GM12878 (cell line): Measurements from ENCODE around the gene MDC1. TPM values are rescaled to one million over a fixed set of nuclear protein-coding genes. Genes with fewer than 3 reads are reported as not detected.

ENCODE experiments used
- ATAC-seq: fragments of 200-7000 bp; cut with Tn5 transposase; 3 replicates; pipeline ENCODE4 v1.9.1; 2020; ENCODE audit warnings: mild to moderate bottlenecking, moderate library complexity
- BruUV-seq: library from RNA; stranded (reverse); fragments of 400-500 nt; replicated peaks from 2 replicates; lab custom pipeline; 2021; lab: Mats Ljungman, UMichigan
- CTCF ChIA-PET: fragments of 300-600 bp; sonication (Branson Sonifier 250); formaldehyde crosslinking; extraction: SDS; loops from one replicate; lab custom pipeline; 2021; ENCODE audit warnings: inconsistent platforms; lab: Yijun Ruan, JAX
- POLR2A ChIA-PET: fragments of 350-600 bp; formaldehyde crosslinking; extraction: SDS; loops from one replicate; lab custom pipeline; 2021; ENCODE audit warnings: inconsistent platforms; lab: Charles Lee
- RAD21 ChIA-PET: fragments of 300-600 bp; sonication (Branson Sonifier 250); formaldehyde crosslinking; loops from one replicate; lab custom pipeline; 2023; ENCODE audit warnings: antibody characterized with exemption; ENCODE audit not compliant: unreplicated experiment; lab: Charles Lee
- SMC1A ChIA-PET: fragments of 300-600 bp; sonication (Branson Sonifier 250); formaldehyde crosslinking; loops from one replicate; lab custom pipeline; 2023; ENCODE audit not compliant: unreplicated experiment, uncharacterized antibody; lab: Charles Lee
- DNase-seq: peaks from one replicate; pipeline ENCODE4 v3.0.0-alpha.2; 2011; ENCODE audit warnings: low read depth, low spot score
- FAIRE-seq: peaks from 3 replicates; lab custom pipeline; 2011; peaks lifted over from hg19 to GRCh38; lab: Jason Lieb, UNC
- H2AFZ ChIP-seq: 2 replicates; pipeline ENCODE4 v1.6.0; 2011; ENCODE audit warnings: low read depth, low read length, control low read depth; ENCODE audit not compliant: control insufficient read depth
- H3K27ac ChIP-seq: 2 replicates; pipeline ENCODE4 v1.5.1; 2011; ENCODE audit warnings: control low read depth; ENCODE audit not compliant: control insufficient read depth, insufficient read depth
- H3K27me3 ChIP-seq, 2 experiments: replicated peaks in 1 of 2; 2 replicates each; pipeline versions ENCODE4 v1.6.0 to v1.6.1; 2011; ENCODE audit warnings: low read length in 1 of 2; ENCODE audit not compliant: control insufficient read depth in 2 of 2, insufficient read depth in 2 of 2
- H3K36me3 ChIP-seq, 2 experiments: 2 replicates each; pipeline ENCODE4 v1.5.1; 2011; ENCODE audit warnings: low read length in 1 of 2; ENCODE audit not compliant: control insufficient read depth in 2 of 2, insufficient read depth in 2 of 2
- H3K4me1 ChIP-seq: 2 replicates; pipeline ENCODE4 v1.6.1; 2011; ENCODE audit warnings: mild to moderate bottlenecking, low read length, moderate library complexity, mixed read lengths; ENCODE audit not compliant: control insufficient read depth, insufficient read depth
- H3K4me2 ChIP-seq: 2 replicates; pipeline ENCODE4 v1.6.0; 2011; ENCODE audit warnings: control low read depth; ENCODE audit not compliant: control insufficient read depth, insufficient read depth
- H3K4me3 ChIP-seq: fragments of 200-600 bp; sonication (generic); 2 replicates; pipeline ENCODE4 v1.5.1; 2016
- H3K79me2 ChIP-seq: 2 replicates; pipeline ENCODE4 v1.6.0; 2011; ENCODE audit warnings: low read length; ENCODE audit not compliant: control insufficient read depth, insufficient read depth
- H3K9ac ChIP-seq: 2 replicates; pipeline ENCODE4 v1.8.0; 2011; ENCODE audit warnings: low read length, control low read depth, mixed read lengths; ENCODE audit not compliant: control insufficient read depth, insufficient read depth
- H3K9me3 ChIP-seq: replicated peaks from 3 replicates; pipeline ENCODE4 v1.5.1; 2011; ENCODE audit warnings: mild to moderate bottlenecking, low read length; ENCODE audit not compliant: control insufficient read depth, insufficient read depth
- H4K20me1 ChIP-seq: 2 replicates; pipeline ENCODE4 v1.6.0; 2011; ENCODE audit not compliant: control insufficient read depth, insufficient read depth
- BCL3 ChIP-seq: IDR thresholded peaks from 2 replicates; pipeline ENCODE4 v1.6.1; 2011; ENCODE audit warnings: borderline replicate concordance, low read depth, mild to moderate bottlenecking, moderate library complexity, low read length; ENCODE audit not compliant: insufficient read depth, poor library complexity, severe bottlenecking
- CREM ChIP-seq: IDR thresholded peaks from 2 replicates; pipeline ENCODE4 v1.6.1; 2014; ENCODE audit warnings: antibody characterized with exemption, low read depth
- CTCF ChIP-seq, 3 experiments: IDR thresholded peaks in 2 of 3; conservative IDR thresholded peaks in 1 of 3; 2 replicates each; pipeline ENCODE4 v1.5.1; 2011; ENCODE audit warnings: low read depth in 3 of 3, low read length in 3 of 3, mild to moderate bottlenecking in 3 of 3, control low read depth in 2 of 3, moderate library complexity in 2 of 3, inconsistent platforms in 1 of 3, mixed read lengths in 1 of 3; ENCODE audit not compliant: control insufficient read depth in 2 of 3, insufficient read depth in 1 of 3; ENCODE audit errors: extremely low read depth in 1 of 3
- RUNX3 ChIP-seq: IDR thresholded peaks from 2 replicates; pipeline ENCODE4 v1.6.1; 2012; ENCODE audit warnings: low read length, inconsistent platforms
- STAT3 ChIP-seq: IDR thresholded peaks from 2 replicates; pipeline ENCODE4 v1.6.1; 2011; ENCODE audit warnings: low read depth, low read length, improper control_type of control experiment
- TCF12 ChIP-seq: IDR thresholded peaks from 2 replicates; pipeline ENCODE4 v1.6.1; 2011; ENCODE audit warnings: low read depth, mild to moderate bottlenecking, low read length
- YY1 ChIP-seq: IDR thresholded peaks from 2 replicates; pipeline ENCODE4 v1.6.1; 2011; ENCODE audit warnings: low read depth, mild to moderate bottlenecking, low read length
- WGBS: methylation state at CpG from one replicate; pipeline ENCODE4 v1.1.6; 2016; ENCODE audit warnings: low lambda C conversion rate; ENCODE audit not compliant: insufficient replicate concordance, insufficient coverage; ENCODE audit errors: missing lambda C conversion rate; 5-methylcytosine and 5-hydroxymethylcytosine counted together
- in situ Hi-C: fragments of 300-500 bp; cut with MboI; formaldehyde crosslinking; loops from 9 replicates; pipeline ENCODE4 v1.14.3; 2018; ENCODE audit warnings: mixed read lengths
- intact Hi-C: fragments of 100-400 bp; cut with micrococcal nuclease; formaldehyde crosslinking; loops from one replicate; pipeline ENCODE4 v1.14.2; 2022; ENCODE audit not compliant: unreplicated experiment
- polyA plus RNA-seq, 11 experiments: library from polyadenylated mRNA; depleted of rRNA in 4 of 11; unstranded in 6 of 11; stranded (reverse) in 5 of 11; fragments of >200 nt; fragmentation: Nextera tagmentation in 4 of 11; fragmentation: Illumina TruSeq in 1 of 11; extraction: Ambion mirVana in 4 of 11; extraction: Trizol in 1 of 11; gene quantifications; 1 replicate in 1 of 11; 2 replicates in 10 of 11; pipeline versions ENCODE4 v1.2.1 to v1.2.3, GENCODE V29; 2011 to 2016; ENCODE audit warnings: inconsistent platforms in 2 of 11, missing spikeins in 2 of 11, low read depth in 1 of 11
- total RNA-seq, 4 experiments: library from RNA; depleted of rRNA in 3 of 4; stranded (reverse); fragments of >200 nt in 3 of 4; fragmentation: Illumina TruSeq in 1 of 4; extraction: Trizol in 1 of 4; gene quantifications; 2 replicates each; pipeline versions ENCODE4 v1.2.1 to v1.2.3, GENCODE V29; 2013 to 2021

The MDC1 gene
- total and polyA plus RNA-seq, 10 of the 15 experiments (the other 5 are each of a cell fraction or from before 2014, with no cell fraction given): 5.1 to 62.5 (median 22.4) TPM

GRCh38 chr6:30711758-30712380, 5.2 kb downstream of the MDC1 start:
- POLR2A ChIA-PET: interaction anchor here (0.5 to 2.9 kb wide), 7 partner anchors 9 to 121 kb away, joined by 4 to 10 read pairs (median 6); partner anchors contain the start of gene NRM
- no peak for DNase-seq

More at GRCh38 chr6:30711758-30712380, 5.2 kb downstream of the MDC1 start:
- in situ Hi-C loops (no loop called here), intact Hi-C loops (no loop called here)
- peak overlapping the region; percentile 35 for H3K27ac ChIP-seq
- 0% methylated on average over 1 of the region's 1 CpG for WGBS
- peaks cover 7 to 11% of the 10 kb centered on the region in 2 experiments for H3K36me3 ChIP-seq
- H4K20me1 ChIP-seq: no peaks in the 10 kb centered on the region
- H3K79me2 ChIP-seq: peaks cover 13% of the 10 kb centered on the region
- BruUV-seq: no TSS peak
- FAIRE-seq (no peak), ATAC-seq (peak; percentile 79)
- TF ChIP-seq TCF12 (no peak), RUNX3 (peak; percentile 76), YY1 (peak; percentile 46; the same call in 1 of the 2 replicates), BCL3 (peak; percentile 30), STAT3 (no peak), CTCF (IDR thresholded peaks at IDR 0.05 in 2 of 3, conservative IDR thresholded peaks at IDR 0.05 in 1 of 3; ENCODE audit: control insufficient read depth in 2 of 3, extremely low read depth in 1 of 3, insufficient read depth in 1 of 3, low read depth in 3 of 3, low read length in 3 of 3) (0 out of 6 replicates have a peak, but pooled peaks of 1 of the 3 experiments have one; percentile 9), CREM (0 out of 2 replicates have a peak, but pooled peaks have one; percentile 9)
- CTCF ChIA-PET: interaction anchor here (0.7 to 2.8 kb wide), 6 partner anchors 10 to 98 kb away, joined by 3 to 18 read pairs (median 6); partner anchors contain the start of gene NRM
- peak overlapping the region; percentile 45 for H3K4me2 ChIP-seq
- SMC1A ChIA-PET: interaction anchor here (0.7 to 1.5 kb wide), 10 partner anchors 15 to 38 kb away, joined by 3 to 6 read pairs (median 4); partner anchors contain the start of gene NRM
- RAD21 ChIA-PET: interaction anchor here (0.8 to 1.8 kb wide), 6 partner anchors 10 to 30 kb away, joined by 3 to 7 read pairs (median 4); partner anchors contain the start of gene NRM
- no peak overlapping the region for H2AFZ ChIP-seq
- H3K9ac ChIP-seq: no peak overlapping the region; the same call in 1 of the 2 replicates
- H3K4me1 ChIP-seq: peaks cover 32% of the 10 kb centered on the region
- no peaks in the 10 kb centered on the region for H3K27me3 ChIP-seq
- H3K9me3 ChIP-seq: no peaks in the 10 kb centered on the region
- H3K4me3 ChIP-seq: peak overlapping the region; percentile 0; the same call in 1 of the 2 replicates
